Body of pancreas (tissue), 4 donors: ENCODE measurements around the gene SAGE1.

Source experiments
- POLR2A ChIP-seq, 3 donors: fragments of 450-650 bp; IDR thresholded peaks; one replicate each; pipeline ENCODE4 v1.6.1; 2016; ENCODE audit warnings: antibody characterized with exemption in 3 of 3, mild to moderate bottlenecking in 2 of 3
- TF ChIP-seq, protein P1 (sequence below), 7 experiments: fragments of 450-650 bp in 4 of 7; fragments of 200-600 bp in 3 of 7; sonication (generic) in 3 of 7; IDR thresholded peaks; one replicate each; pipeline ENCODE4 v1.5.1; 2016 to 2019; ENCODE audit warnings: antibody characterized with exemption in 7 of 7

DNA sequence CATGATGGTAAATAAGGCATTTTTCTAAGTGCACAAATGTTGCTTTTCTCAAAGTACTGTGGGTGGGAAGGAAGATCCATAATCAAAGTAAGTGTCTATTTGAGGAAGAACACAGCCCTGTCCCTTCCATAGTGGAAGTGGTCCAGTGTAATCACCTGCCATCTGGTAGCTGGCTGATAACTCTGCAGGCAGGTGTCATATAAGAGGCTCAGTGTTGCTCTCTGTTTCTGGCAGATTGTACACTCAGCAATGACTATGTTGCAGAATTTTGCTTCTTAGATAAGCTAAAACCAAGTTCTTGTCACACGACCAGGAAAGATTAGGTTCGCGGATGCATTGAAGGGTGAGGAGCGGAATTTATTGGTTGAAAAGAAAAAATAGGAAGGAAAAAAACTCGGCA lies 20.9 kb downstream of the SAGE1 start:
- TF ChIP-seq, protein P1, sequence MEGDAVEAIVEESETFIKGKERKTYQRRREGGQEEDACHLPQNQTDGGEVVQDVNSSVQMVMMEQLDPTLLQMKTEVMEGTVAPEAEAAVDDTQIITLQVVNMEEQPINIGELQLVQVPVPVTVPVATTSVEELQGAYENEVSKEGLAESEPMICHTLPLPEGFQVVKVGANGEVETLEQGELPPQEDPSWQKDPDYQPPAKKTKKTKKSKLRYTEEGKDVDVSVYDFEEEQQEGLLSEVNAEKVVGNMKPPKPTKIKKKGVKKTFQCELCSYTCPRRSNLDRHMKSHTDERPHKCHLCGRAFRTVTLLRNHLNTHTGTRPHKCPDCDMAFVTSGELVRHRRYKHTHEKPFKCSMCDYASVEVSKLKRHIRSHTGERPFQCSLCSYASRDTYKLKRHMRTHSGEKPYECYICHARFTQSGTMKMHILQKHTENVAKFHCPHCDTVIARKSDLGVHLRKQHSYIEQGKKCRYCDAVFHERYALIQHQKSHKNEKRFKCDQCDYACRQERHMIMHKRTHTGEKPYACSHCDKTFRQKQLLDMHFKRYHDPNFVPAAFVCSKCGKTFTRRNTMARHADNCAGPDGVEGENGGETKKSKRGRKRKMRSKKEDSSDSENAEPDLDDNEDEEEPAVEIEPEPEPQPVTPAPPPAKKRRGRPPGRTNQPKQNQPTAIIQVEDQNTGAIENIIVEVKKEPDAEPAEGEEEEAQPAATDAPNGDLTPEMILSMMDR (IDR thresholded peaks at IDR 0.05), result no peak
- no peak for TF ChIP-seq POLR2A (IDR thresholded peaks at IDR 0.05)
